Panc1 (cell line): ENCODE data around the gene GDPD5.

Experiments
- CTCF ChIP-seq: fragments of 450-650 bp; IDR thresholded peaks from 2 replicates; pipeline ENCODE4 v1.5.1; 2017; ENCODE audit warnings: mild to moderate bottlenecking
- POLR2AphosphoS5 ChIP-seq: IDR thresholded peaks from 2 replicates; pipeline ENCODE4 v1.6.1; 2012; ENCODE audit warnings: mild to moderate bottlenecking, low read depth, low read length, moderate library complexity
- TF ChIP-seq, protein P1 (sequence below), 2 experiments: IDR thresholded peaks; 2 replicates each; pipeline ENCODE4 v1.6.1; 2011 to 2012; ENCODE audit warnings: low read depth in 2 of 2, control low read depth in 1 of 2, low read length in 1 of 2, mild to moderate bottlenecking in 1 of 2, moderate library complexity in 1 of 2; ENCODE audit not compliant: insufficient read depth in 1 of 2

DNA sequence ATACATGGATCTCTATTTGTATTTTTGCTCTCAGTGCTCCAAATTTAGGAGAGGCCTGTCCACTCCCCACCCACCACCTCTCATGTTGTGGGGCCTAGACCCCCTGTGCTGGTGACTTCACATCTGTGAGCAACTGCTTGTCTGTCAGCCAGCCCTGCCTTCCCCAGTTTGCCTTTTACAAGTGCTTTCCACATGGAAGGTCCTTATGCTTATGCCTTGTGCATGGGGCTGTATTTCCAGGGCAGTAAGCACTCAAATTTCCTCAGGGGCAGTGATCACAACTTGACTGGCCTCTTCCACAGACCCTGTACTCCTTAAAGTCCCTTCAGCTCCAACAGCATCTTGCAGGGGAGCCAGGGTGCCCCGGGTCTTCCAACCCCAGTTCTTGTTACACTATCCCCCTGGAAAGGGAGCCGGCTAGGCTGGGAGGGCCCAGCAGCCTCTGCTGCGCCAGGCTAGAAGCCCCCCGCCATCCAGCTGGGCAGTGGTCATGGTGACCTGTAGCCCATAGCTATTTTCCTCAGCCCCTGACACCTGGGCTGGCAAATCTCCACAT lies 29.9 kb downstream of the GDPD5 start:
- TF ChIP-seq CTCF = no peak
- TF ChIP-seq POLR2AphosphoS5 = no peak
- TF ChIP-seq, protein P1, sequence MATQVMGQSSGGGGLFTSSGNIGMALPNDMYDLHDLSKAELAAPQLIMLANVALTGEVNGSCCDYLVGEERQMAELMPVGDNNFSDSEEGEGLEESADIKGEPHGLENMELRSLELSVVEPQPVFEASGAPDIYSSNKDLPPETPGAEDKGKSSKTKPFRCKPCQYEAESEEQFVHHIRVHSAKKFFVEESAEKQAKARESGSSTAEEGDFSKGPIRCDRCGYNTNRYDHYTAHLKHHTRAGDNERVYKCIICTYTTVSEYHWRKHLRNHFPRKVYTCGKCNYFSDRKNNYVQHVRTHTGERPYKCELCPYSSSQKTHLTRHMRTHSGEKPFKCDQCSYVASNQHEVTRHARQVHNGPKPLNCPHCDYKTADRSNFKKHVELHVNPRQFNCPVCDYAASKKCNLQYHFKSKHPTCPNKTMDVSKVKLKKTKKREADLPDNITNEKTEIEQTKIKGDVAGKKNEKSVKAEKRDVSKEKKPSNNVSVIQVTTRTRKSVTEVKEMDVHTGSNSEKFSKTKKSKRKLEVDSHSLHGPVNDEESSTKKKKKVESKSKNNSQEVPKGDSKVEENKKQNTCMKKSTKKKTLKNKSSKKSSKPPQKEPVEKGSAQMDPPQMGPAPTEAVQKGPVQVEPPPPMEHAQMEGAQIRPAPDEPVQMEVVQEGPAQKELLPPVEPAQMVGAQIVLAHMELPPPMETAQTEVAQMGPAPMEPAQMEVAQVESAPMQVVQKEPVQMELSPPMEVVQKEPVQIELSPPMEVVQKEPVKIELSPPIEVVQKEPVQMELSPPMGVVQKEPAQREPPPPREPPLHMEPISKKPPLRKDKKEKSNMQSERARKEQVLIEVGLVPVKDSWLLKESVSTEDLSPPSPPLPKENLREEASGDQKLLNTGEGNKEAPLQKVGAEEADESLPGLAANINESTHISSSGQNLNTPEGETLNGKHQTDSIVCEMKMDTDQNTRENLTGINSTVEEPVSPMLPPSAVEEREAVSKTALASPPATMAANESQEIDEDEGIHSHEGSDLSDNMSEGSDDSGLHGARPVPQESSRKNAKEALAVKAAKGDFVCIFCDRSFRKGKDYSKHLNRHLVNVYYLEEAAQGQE (IDR thresholded peaks at IDR 0.05; ENCODE audit: insufficient read depth in 1 of 2, low read depth in 2 of 2, low read length in 1 of 2) = no peak
